CD8-positive, alpha-beta memory T cell (primary cell): Measurements from ENCODE around the gene CDK10. TPM values are rescaled to one million over a fixed set of nuclear protein-coding genes. Genes with fewer than 3 reads are reported as not detected.
A peak's percentile ranks its signal among the peaks of the same experiment; 100 is the strongest.

Experiments
- CTCF ChIA-PET: fragments of 350-600 bp; sonication (Branson Sonifier 250); formaldehyde crosslinking; loops from one replicate; lab custom pipeline; 2021; ENCODE audit warnings: antibody characterized with exemption; lab: Charles Lee
- POLR2A ChIA-PET: fragments of 350-600 bp; sonication (Branson Sonifier 250); formaldehyde crosslinking; loops from one replicate; lab custom pipeline; 2021; ENCODE audit warnings: antibody characterized with exemption; lab: Charles Lee
- DNase-seq, 5 donors: peaks; one replicate each; pipeline versions ENCODE4 v3.0.0 to v3.0.0-alpha.2; 2020 to 2022; ENCODE audit warnings: mixed read lengths in 1 of 5
- H3K27ac ChIP-seq: one replicate; pipeline ENCODE4 v1.7.0; 2013; ENCODE audit warnings: low read depth, mild to moderate bottlenecking, low read length, moderate library complexity
- H3K27me3 ChIP-seq: 2 replicates; pipeline ENCODE4 v1.7.0; 2013; ENCODE audit warnings: low read length, mild to moderate bottlenecking; ENCODE audit not compliant: insufficient read depth, poor library complexity, severe bottlenecking
- H3K36me3 ChIP-seq: 2 replicates; pipeline ENCODE4 v1.7.0; 2013; ENCODE audit warnings: mild to moderate bottlenecking, low read length, moderate library complexity; ENCODE audit not compliant: insufficient read depth
- H3K4me1 ChIP-seq: 2 replicates; pipeline ENCODE4 v1.7.0; 2013; ENCODE audit warnings: mild to moderate bottlenecking, low read length, moderate library complexity; ENCODE audit not compliant: insufficient read depth
- H3K4me3 ChIP-seq: 2 replicates; pipeline ENCODE4 v1.7.0; 2013; ENCODE audit warnings: mild to moderate bottlenecking, low read length
- H3K9me3 ChIP-seq: 2 replicates; pipeline ENCODE4 v1.7.0; 2013; ENCODE audit warnings: mild to moderate bottlenecking, low read length
- H3K27ac Mint-ChIP-seq, 8 donors: one replicate each; pipeline ENCODE4 v1.8.0; 2020 to 2021; ENCODE audit warnings: mixed read lengths in 8 of 8, mild to moderate bottlenecking in 6 of 8, inconsistent platforms in 3 of 8, moderate library complexity in 3 of 8
- H3K27me3 Mint-ChIP-seq, 2 donors: one replicate each; pipeline ENCODE4 v1.8.0; 2020 to 2021; ENCODE audit warnings: mixed read lengths in 2 of 2, mild to moderate bottlenecking in 1 of 2, moderate library complexity in 1 of 2
- H3K36me3 Mint-ChIP-seq, 3 donors: one replicate each; pipeline ENCODE4 v1.8.0; 2020 to 2021; ENCODE audit warnings: mixed read lengths in 3 of 3, inconsistent platforms in 1 of 3, mild to moderate bottlenecking in 1 of 3
- H3K4me1 Mint-ChIP-seq, 3 donors: one replicate each; pipeline ENCODE4 v1.8.0; 2020 to 2021; ENCODE audit warnings: mixed read lengths in 3 of 3, inconsistent platforms in 1 of 3, mild to moderate bottlenecking in 1 of 3
- H3K4me3 Mint-ChIP-seq, 7 donors: one replicate each; pipeline ENCODE4 v1.8.0; 2020 to 2021; ENCODE audit warnings: mixed read lengths in 7 of 7, mild to moderate bottlenecking in 6 of 7, moderate library complexity in 4 of 7, inconsistent platforms in 2 of 7
- H3K9me3 Mint-ChIP-seq, 5 donors: one replicate each; pipeline ENCODE4 v1.8.0; 2020 to 2022; ENCODE audit warnings: mixed read lengths in 5 of 5, mild to moderate bottlenecking in 3 of 5, moderate library complexity in 2 of 5, inconsistent platforms in 1 of 5
- polyA plus RNA-seq: library from polyadenylated mRNA; unstranded; fragments of 300-500 nt; fragmentation: Illumina TruSeq; gene quantifications from one replicate; pipeline ENCODE4 v1.2.3, GENCODE V29; 2021
- total RNA-seq, 2 experiments: library from RNA; stranded (reverse); gene quantifications; one replicate each; pipeline ENCODE4 v1.2.3, GENCODE V29; 2021

CDK10 gene
- total and polyA plus RNA-seq, 3 experiments from 2014 or later: 31.8 to 79.0 (median 74.8) TPM

DNA sequence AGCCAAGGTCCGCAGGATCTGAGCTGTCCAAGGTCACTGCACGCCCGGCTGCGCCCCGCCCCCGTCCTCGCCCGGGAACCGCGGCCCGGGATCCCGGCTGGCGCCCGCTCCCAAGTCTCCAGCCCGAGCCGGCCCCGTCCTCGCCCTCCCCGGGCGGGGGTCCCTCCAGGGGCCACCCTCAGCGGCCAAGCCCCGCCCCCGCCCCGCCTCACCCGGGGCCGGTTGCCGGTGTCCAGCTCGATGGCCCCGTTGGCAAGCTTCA lies 34.0 kb downstream of the CDK10 start:
- H3K9me3 Mint-ChIP-seq: no peaks in the 10 kb centered on the region
- H3K27me3 Mint-ChIP-seq: peaks cover 0 to 6% of the 10 kb centered on the region in 2 donors
- Histone ChIP-seq H3K4me1 (peaks cover 29% of the 10 kb centered on the region), H3K4me3 (peak overlapping the region; percentile 98), H3K9me3 (no peaks in the 10 kb centered on the region), H3K36me3 (peaks cover 19% of the 10 kb centered on the region), H3K27me3 (no peaks in the 10 kb centered on the region), H3K27ac (peak overlapping the region; percentile 92)
- peak overlapping the region in 6 of 8 donors; percentile 66 to 94 (median 76) for H3K27ac Mint-ChIP-seq
- DNase-seq: no peak
- CTCF ChIA-PET: interaction anchor here (0.8 kb wide), 1 partner anchor 14 kb away, joined by 4 read pairs; no protein-coding TSS in a partner anchor
- POLR2A ChIA-PET: interaction anchor here (0.6 to 1.6 kb wide), 5 partner anchors 16 to 919 kb away, joined by 3 to 5 read pairs (median 4); no protein-coding TSS in a partner anchor
- peak overlapping the region; percentile 67 to 89 (median 81) for H3K4me3 Mint-ChIP-seq
- peaks cover 17 to 35% (median 27%) of the 10 kb centered on the region in 3 donors for H3K4me1 Mint-ChIP-seq
- peaks cover 5 to 22% (median 6%) of the 10 kb centered on the region in 3 donors for H3K36me3 Mint-ChIP-seq

- Mint-ChIP-seq H3K36me3 (peaks cover 5 to 23% (median 6%) of the 10 kb centered on the region in 3 donors), H3K27me3 (peaks cover 0 to 6% of the 10 kb centered on the region in 2 donors), H3K9me3 (no peaks in the 10 kb centered on the region), H3K27ac (peak within 1 kb of the TSS; percentile 98 to 100 (median 99)), H3K4me3 (peak within 1 kb of the TSS; percentile 91 to 99 (median 97)), H3K4me1 (peaks cover 17 to 37% (median 27%) of the 10 kb centered on the region in 3 donors)
- ChIA-PET POLR2A (interaction anchor here (0.6 to 1.6 kb wide), 5 partner anchors 16 to 920 kb away, joined by 3 to 5 read pairs (median 4); no protein-coding TSS in a partner anchor), CTCF (interaction anchor here (0.8 kb wide), 1 partner anchor 15 kb away, joined by 4 read pairs; no protein-coding TSS in a partner anchor)
- H3K4me3 ChIP-seq: peak within 1 kb of the TSS; percentile 98
- DNase-seq: peak; percentile 79 to 87 (median 83)
- peaks cover 33% of the 10 kb centered on the region for H3K4me1 ChIP-seq
- H3K36me3 ChIP-seq: peaks cover 19% of the 10 kb centered on the region
- H3K9me3 ChIP-seq: no peaks in the 10 kb centered on the region
- H3K27me3 ChIP-seq: no peaks in the 10 kb centered on the region
- H3K27ac ChIP-seq: peak within 1 kb of the TSS; percentile 92
Measured at GRCh38 chr16:89720813-89721545, 34.5 kb downstream of the CDK10 start, which contains the start of the genes VPS9D1 and ZNF276. VPS9D1 (minus strand) TSS chr16:89720898; CDS start chr16:89720861, 37 bp downstream. ZNF276 (plus strand) TSS chr16:89721537; CDS start chr16:89721641, 104 bp downstream.

DNA sequence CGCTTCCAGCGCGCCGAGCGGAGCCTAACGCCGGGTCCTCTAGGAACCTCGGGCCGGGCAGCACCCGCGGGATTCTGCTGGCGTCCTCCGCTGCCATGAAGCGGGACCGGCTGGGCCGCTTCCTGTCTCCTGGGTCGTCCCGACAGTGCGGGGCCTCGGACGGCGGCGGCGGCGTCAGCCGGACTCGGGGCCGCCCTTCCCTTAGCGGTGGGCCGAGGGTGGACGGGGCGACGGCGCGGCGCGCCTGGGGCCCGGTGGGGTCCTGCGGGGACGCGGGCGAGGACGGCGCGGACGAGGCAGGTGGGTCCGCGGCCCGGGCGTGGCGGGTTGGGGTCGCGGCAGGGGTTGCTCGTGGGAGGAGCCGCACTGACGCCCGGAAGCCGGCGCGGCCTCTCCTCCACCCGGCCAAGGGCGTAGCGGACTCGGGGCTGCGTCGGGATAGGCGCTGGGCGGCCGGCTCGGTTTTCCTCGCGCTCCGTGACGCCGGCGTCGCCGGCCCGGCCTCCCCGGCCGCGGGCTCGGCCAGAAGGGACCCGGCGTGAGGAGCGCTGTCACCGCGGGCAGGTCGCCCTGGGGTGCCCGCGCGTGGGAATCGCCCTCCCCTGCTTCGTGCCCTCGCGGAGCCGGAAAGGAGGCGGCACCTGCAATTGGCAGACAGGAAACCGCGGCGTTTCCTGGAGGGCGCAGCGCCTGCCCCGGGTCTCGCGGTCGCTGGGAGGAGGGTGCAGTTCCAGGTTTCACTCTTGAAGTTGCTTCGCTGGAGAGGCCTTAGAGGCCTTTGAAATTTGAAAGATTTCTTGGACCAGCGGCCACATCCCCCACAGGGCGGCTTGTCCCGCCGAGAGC lies 35.3 kb downstream of the CDK10 start:
- POLR2A ChIA-PET: interaction anchor here (0.8 to 4.1 kb wide), 5 partner anchors 15 to 187 kb away, joined by 3 to 68 read pairs (median 16); no protein-coding TSS in a partner anchor
- Mint-ChIP-seq H3K27me3 (peaks cover 0 to 6% of the 10 kb centered on the region in 2 donors), H3K9me3 (no peaks in the 10 kb centered on the region), H3K4me3 (peak overlapping the region; percentile 91 to 99 (median 97)), H3K27ac (peak overlapping the region; percentile 98 to 100 (median 99)), H3K36me3 (peaks cover 5 to 27% (median 6%) of the 10 kb centered on the region in 3 donors), H3K4me1 (peaks cover 17 to 38% (median 28%) of the 10 kb centered on the region in 3 donors)
- Histone ChIP-seq H3K4me1 (peaks cover 41% of the 10 kb centered on the region), H3K27me3 (no peaks in the 10 kb centered on the region), H3K27ac (peak overlapping the region; percentile 92), H3K4me3 (peak overlapping the region; percentile 98), H3K9me3 (no peaks in the 10 kb centered on the region), H3K36me3 (peaks cover 21% of the 10 kb centered on the region)
- peak; percentile 88 to 94 (median 93) for DNase-seq
- CTCF ChIA-PET: interaction anchor here (3.0 to 5.7 kb wide), 4 partner anchors 15 to 64 kb away, joined by 12 to 46 read pairs (median 25); partner anchors contain the start of gene SPATA2L

- Mint-ChIP-seq H3K27ac (peak overlapping the region; percentile 98 to 100 (median 99)), H3K27me3 (peaks cover 0 to 6% of the 10 kb centered on the region in 2 donors), H3K36me3 (peaks cover 5 to 36% (median 9%) of the 10 kb centered on the region in 3 donors), H3K4me1 (peaks cover 26 to 47% (median 37%) of the 10 kb centered on the region in 3 donors), H3K9me3 (no peaks in the 10 kb centered on the region), H3K4me3 (peak overlapping the region; percentile 91 to 99 (median 97))
- peak; percentile 63 to 89 (median 79) for DNase-seq
- ChIA-PET CTCF (interaction anchor here (0.6 to 5.7 kb wide), 7 partner anchors 14 to 138 kb away, joined by 3 to 46 read pairs (median 12); partner anchors contain the start of gene SPATA2L), POLR2A (interaction anchor here (0.8 to 4.1 kb wide), 11 partner anchors 11 to 186 kb away, joined by 3 to 68 read pairs (median 10); partner anchors contain the start of genes SPATA2L and TCF25)
- peaks cover 29% of the 10 kb centered on the region for H3K36me3 ChIP-seq
- H3K4me1 ChIP-seq: peaks cover 50% of the 10 kb centered on the region
- H3K27me3 ChIP-seq: no peaks in the 10 kb centered on the region
- peak overlapping the region; percentile 92 for H3K27ac ChIP-seq
- H3K9me3 ChIP-seq: no peaks in the 10 kb centered on the region
- peak overlapping the region; percentile 98 for H3K4me3 ChIP-seq
Measured at GRCh38 chr16:89722392-89723278, 36.1 kb downstream of the CDK10 start.

- Histone ChIP-seq H3K9me3 (no peaks in the 10 kb centered on the region), H3K27me3 (no peaks in the 10 kb centered on the region), H3K36me3 (peaks cover 34% of the 10 kb centered on the region), H3K27ac (peak overlapping the region; percentile 92), H3K4me3 (peak overlapping the region; percentile 98), H3K4me1 (peaks cover 55% of the 10 kb centered on the region)
- Mint-ChIP-seq H3K4me1 (peaks cover 29 to 51% (median 40%) of the 10 kb centered on the region in 3 donors), H3K27me3 (peaks cover 0 to 6% of the 10 kb centered on the region in 2 donors), H3K27ac (peak overlapping the region; percentile 98 to 100 (median 99)), H3K9me3 (no peaks in the 10 kb centered on the region), H3K36me3 (peaks cover 5 to 41% (median 9%) of the 10 kb centered on the region in 3 donors), H3K4me3 (peak overlapping the region; percentile 91 to 99 (median 97))
- ChIA-PET CTCF (interaction anchor here (0.6 to 5.7 kb wide), 14 partner anchors 9 to 106 kb away, joined by 3 to 46 read pairs (median 4); partner anchors contain the start of gene SPATA2L), POLR2A (interaction anchor here (0.9 to 4.1 kb wide), 15 partner anchors 8 to 1153 kb away, joined by 3 to 68 read pairs (median 6); partner anchors contain the start of genes SPATA2L, TCF25 and ZC3H18)
- DNase-seq: peak; percentile 78 to 96 (median 89)
Measured at GRCh38 chr16:89723279-89724250, 37.1 kb downstream of the CDK10 start.
